Stomach (tissue), 4 donors: ENCODE measurements around the gene MAIP1.

Experiments
- POLR2AphosphoS5 ChIP-seq, 3 donors: sonication (generic); formaldehyde crosslinking; IDR thresholded peaks; one replicate each; pipeline ENCODE4 v1.6.1; 2016; ENCODE audit warnings: antibody characterized with exemption in 3 of 3
- TF ChIP-seq, protein P1 (sequence below), 7 experiments: fragments of 450-650 bp in 4 of 7; fragments of 200-600 bp in 3 of 7; sonication (generic) in 3 of 7; IDR thresholded peaks; one replicate each; pipeline ENCODE4 v1.5.1; 2016 to 2019; ENCODE audit warnings: antibody characterized with exemption in 7 of 7, control low read depth in 2 of 7, mild to moderate bottlenecking in 1 of 7

DNA sequence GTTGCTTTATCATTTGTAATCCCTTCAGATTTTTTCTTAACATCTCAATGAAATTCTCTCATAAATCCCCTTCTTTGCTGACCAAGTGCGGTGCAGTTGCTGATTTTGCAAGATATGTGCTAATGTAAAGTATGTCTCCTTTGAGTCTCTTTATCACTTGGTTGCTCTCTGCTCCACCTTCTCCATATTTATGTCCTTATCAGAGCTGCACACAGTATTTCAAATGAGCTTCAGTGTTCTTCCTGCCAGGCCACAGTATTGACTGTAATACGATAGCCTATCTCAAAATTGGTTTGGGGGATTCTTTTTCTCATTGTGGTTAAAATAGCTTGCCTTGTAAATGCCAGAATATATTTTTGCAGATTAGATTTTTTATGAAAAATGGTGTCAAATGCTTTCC, 32.2 kb downstream of the MAIP1 start:
- TF ChIP-seq, protein P1, sequence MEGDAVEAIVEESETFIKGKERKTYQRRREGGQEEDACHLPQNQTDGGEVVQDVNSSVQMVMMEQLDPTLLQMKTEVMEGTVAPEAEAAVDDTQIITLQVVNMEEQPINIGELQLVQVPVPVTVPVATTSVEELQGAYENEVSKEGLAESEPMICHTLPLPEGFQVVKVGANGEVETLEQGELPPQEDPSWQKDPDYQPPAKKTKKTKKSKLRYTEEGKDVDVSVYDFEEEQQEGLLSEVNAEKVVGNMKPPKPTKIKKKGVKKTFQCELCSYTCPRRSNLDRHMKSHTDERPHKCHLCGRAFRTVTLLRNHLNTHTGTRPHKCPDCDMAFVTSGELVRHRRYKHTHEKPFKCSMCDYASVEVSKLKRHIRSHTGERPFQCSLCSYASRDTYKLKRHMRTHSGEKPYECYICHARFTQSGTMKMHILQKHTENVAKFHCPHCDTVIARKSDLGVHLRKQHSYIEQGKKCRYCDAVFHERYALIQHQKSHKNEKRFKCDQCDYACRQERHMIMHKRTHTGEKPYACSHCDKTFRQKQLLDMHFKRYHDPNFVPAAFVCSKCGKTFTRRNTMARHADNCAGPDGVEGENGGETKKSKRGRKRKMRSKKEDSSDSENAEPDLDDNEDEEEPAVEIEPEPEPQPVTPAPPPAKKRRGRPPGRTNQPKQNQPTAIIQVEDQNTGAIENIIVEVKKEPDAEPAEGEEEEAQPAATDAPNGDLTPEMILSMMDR (IDR thresholded peaks at IDR 0.05) = no peak
- no peak for TF ChIP-seq POLR2AphosphoS5 (IDR thresholded peaks at IDR 0.05)
